Heart left ventricle (tissue), 13 donors: ENCODE measurements around the gene HNRNPUL2.

ENCODE experiments used
- POLR2A ChIP-seq, 2 donors: fragments of 450-650 bp; IDR thresholded peaks; one replicate each; pipeline ENCODE4 v1.6.1; 2017; ENCODE audit warnings: antibody characterized with exemption in 2 of 2, mild to moderate bottlenecking in 2 of 2, moderate library complexity in 2 of 2
- TF ChIP-seq, protein P1 (sequence below), 12 donors: fragments of 200-600 bp; sonication (generic) in 4 of 12; IDR thresholded peaks; one replicate each; pipeline versions ENCODE4 v1.5.0 to v1.8.0; 2018 to 2022; ENCODE audit warnings: antibody characterized with exemption in 12 of 12, mild to moderate bottlenecking in 5 of 12
- donor health status: ischemic (EF 13 %, LVEDD 7.1; RV severe dilation, severe dysfunction).
- donor health status: DM: no; HTN: yes; CAD: no.
- donor health status: DM: no; HTN: no; CAD: no.
- donor health status: ischemic (EF 25% LVEDD 6.9; RV normal size, moderate dysfunction).
- donor health status: ischemic (EF 25% LVEDD 5.7; RV mildly dilated, moderate dysfunction).
- donor health status: ischemic (EF 35%, LVEDD 5.7; RV mildly dilated, moderate dysfunction).
- donor health status: nonischemic (EF 11% LVEDD 7.7; RV severe dilation, severe dysfunction).
- donor health status: DM: yes; HTN: yes; CAD: no.
- donor health status: PGD.
- donor health status: ischemic (EF 29% LVEDD 5.4; RV normal size, mild dysfunction).
- donor health status: nonischemic (EF 23%, LVEDD 6.1; RV moderate dilation, normal function).

DNA sequence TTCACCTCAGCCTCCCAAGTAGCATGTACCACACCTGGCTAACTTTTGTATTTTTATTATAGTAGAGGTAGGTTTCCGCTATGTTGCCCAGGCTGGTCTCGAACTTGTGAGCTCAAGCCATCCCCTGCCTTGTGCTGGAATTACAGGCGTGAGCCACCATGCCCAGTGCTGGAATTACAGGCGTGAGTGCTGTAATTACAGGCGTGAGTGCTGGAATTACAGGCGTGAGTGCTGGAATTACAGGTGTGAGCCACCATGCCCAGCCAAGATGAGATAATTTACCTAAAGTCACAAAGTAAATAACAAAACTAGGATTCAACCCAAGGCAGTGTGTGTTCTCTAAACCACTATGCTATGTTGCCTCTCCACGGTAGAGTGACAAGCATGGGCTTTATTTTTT lies 44.7 kb downstream of the HNRNPUL2 start:
- TF ChIP-seq, protein P1, sequence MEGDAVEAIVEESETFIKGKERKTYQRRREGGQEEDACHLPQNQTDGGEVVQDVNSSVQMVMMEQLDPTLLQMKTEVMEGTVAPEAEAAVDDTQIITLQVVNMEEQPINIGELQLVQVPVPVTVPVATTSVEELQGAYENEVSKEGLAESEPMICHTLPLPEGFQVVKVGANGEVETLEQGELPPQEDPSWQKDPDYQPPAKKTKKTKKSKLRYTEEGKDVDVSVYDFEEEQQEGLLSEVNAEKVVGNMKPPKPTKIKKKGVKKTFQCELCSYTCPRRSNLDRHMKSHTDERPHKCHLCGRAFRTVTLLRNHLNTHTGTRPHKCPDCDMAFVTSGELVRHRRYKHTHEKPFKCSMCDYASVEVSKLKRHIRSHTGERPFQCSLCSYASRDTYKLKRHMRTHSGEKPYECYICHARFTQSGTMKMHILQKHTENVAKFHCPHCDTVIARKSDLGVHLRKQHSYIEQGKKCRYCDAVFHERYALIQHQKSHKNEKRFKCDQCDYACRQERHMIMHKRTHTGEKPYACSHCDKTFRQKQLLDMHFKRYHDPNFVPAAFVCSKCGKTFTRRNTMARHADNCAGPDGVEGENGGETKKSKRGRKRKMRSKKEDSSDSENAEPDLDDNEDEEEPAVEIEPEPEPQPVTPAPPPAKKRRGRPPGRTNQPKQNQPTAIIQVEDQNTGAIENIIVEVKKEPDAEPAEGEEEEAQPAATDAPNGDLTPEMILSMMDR (IDR thresholded peaks at IDR 0.05) = no peak
- no peak for TF ChIP-seq POLR2A (IDR thresholded peaks at IDR 0.05)
